CD4-positive, alpha-beta T cell (primary cell): ENCODE measurements around the gene TBC1D22A. TPM values are rescaled to one million over a fixed set of nuclear protein-coding genes. Genes with fewer than 3 reads are reported as not detected.

Experiments used
- ATAC-seq: fragments of 200-7000 bp; cut with Tn5 transposase; one replicate; pipeline ENCODE4 v1.10.0; 2022; ENCODE audit warnings: mild to moderate bottlenecking; ENCODE audit not compliant: poor library complexity
- CTCF ChIA-PET: fragments of 350-600 bp; sonication (Branson Sonifier 250); formaldehyde crosslinking; loops from one replicate; lab custom pipeline; 2021; ENCODE audit warnings: antibody characterized with exemption, inconsistent platforms; lab: Charles Lee
- POLR2A ChIA-PET: fragments of 350-600 bp; sonication (Branson Sonifier 250); formaldehyde crosslinking; loops from one replicate; lab custom pipeline; 2021; ENCODE audit warnings: antibody characterized with exemption, inconsistent platforms; lab: Charles Lee
- DNase-seq, 14 experiments: peaks; one replicate each; pipeline ENCODE4 v3.0.0-alpha.2; 2013 to 2020; ENCODE audit warnings: mixed read lengths in 2 of 14
- H3K27ac ChIP-seq, 2 donors: one replicate each; pipeline versions ENCODE4 v1.5.1 to v1.7.0; 2013; ENCODE audit warnings: low read length in 2 of 2, low read depth in 1 of 2, mild to moderate bottlenecking in 1 of 2
- H3K27me3 ChIP-seq, 2 experiments: 1 replicate in 1 of 2; 2 replicates in 1 of 2; pipeline versions ENCODE4 v1.6.1 to v1.7.0; 2013; ENCODE audit warnings: low read length in 2 of 2, control low read depth in 1 of 2, mild to moderate bottlenecking in 1 of 2, moderate library complexity in 1 of 2; ENCODE audit not compliant: insufficient read depth in 2 of 2, control insufficient read depth in 1 of 2
- H3K36me3 ChIP-seq: one replicate; pipeline ENCODE4 v1.6.1; 2013; ENCODE audit warnings: low read length, control low read depth; ENCODE audit not compliant: insufficient read depth
- H3K4me1 ChIP-seq: one replicate; pipeline ENCODE4 v1.6.1; 2013; ENCODE audit warnings: low read length, control low read depth; ENCODE audit not compliant: insufficient read depth
- H3K4me3 ChIP-seq: one replicate; pipeline ENCODE4 v1.5.1; 2013; ENCODE audit warnings: mild to moderate bottlenecking, low read length, moderate library complexity
- H3K9me3 ChIP-seq, 2 experiments: 1 replicate in 1 of 2; 2 replicates in 1 of 2; pipeline versions ENCODE4 v1.6.1 to v1.7.0; 2013; ENCODE audit warnings: low read length in 2 of 2, mild to moderate bottlenecking in 2 of 2, control low read depth in 1 of 2, moderate library complexity in 1 of 2; ENCODE audit not compliant: control insufficient read depth in 1 of 2, insufficient read depth in 1 of 2
- H3K27ac Mint-ChIP-seq: one replicate; pipeline ENCODE4 v1.8.0; 2020; ENCODE audit warnings: mixed read lengths
- H3K27me3 Mint-ChIP-seq: one replicate; pipeline ENCODE4 v1.8.0; 2021; ENCODE audit warnings: mixed read lengths
- H3K36me3 Mint-ChIP-seq: one replicate; pipeline ENCODE4 v1.8.0; 2021; ENCODE audit warnings: low read depth, mixed read lengths
- H3K4me1 Mint-ChIP-seq: one replicate; pipeline ENCODE4 v1.8.0; 2021; ENCODE audit warnings: low read depth, mixed read lengths
- H3K4me3 Mint-ChIP-seq: one replicate; pipeline ENCODE4 v1.8.0; 2020; ENCODE audit warnings: mild to moderate bottlenecking, mixed read lengths
- H3K9me3 Mint-ChIP-seq: one replicate; pipeline ENCODE4 v1.8.0; 2020; ENCODE audit warnings: mixed read lengths
- CTCF ChIP-seq: fragments of 200-600 bp; IDR thresholded peaks from one replicate; pipeline ENCODE4 v1.8.0; 2022; ENCODE audit warnings: antibody characterized with exemption, mild to moderate bottlenecking
- intact Hi-C, 2 experiments: fragments of 100-400 bp; cut with DNase I in 1 of 2; cut with micrococcal nuclease in 1 of 2; formaldehyde crosslinking; loops; one replicate each; pipeline versions ENCODE4 v1.15.1 to v1.9.0; 2023 to 2025; cut with DNase I, micrococcal nuclease
- total RNA-seq, 174 experiments: library from RNA in 2 of 174; stranded (reverse) in 2 of 174; gene quantifications; one replicate each; pipeline ENCODE4 v1.2.3 and lab custom pipeline; 2021 to 2026

Gene TBC1D22A
- total RNA-seq, 2 experiments from 2014 or later, result 27.1 to 31.7 TPM

- H3K4me3 Mint-ChIP-seq, result no peak overlapping the region
- no peak overlapping the region for H3K27ac ChIP-seq
- H3K4me1 Mint-ChIP-seq, result peaks cover 19% of the 10 kb centered on the region
- H3K27ac Mint-ChIP-seq, result no peak overlapping the region
- ChIA-PET CTCF (interaction anchor here (0.5 kb wide), 1 partner anchor 557 kb away, joined by 3 read pairs; no protein-coding TSS in a partner anchor), POLR2A (no interaction called here)
- H3K27me3 ChIP-seq, result no peaks in the 10 kb centered on the region
- ATAC-seq (no peak), DNase-seq (no peak)
- H3K9me3 ChIP-seq, result peaks cover 7 to 41% of the 10 kb centered on the region in 2 experiments
- H3K9me3 Mint-ChIP-seq, result no peaks in the 10 kb centered on the region
- intact Hi-C loops, result no loop called here
- no peaks in the 10 kb centered on the region for H3K27me3 Mint-ChIP-seq
- TF ChIP-seq CTCF, result no peak
- peaks cover 38% of the 10 kb centered on the region for H3K36me3 Mint-ChIP-seq
- peaks cover 11% of the 10 kb centered on the region for H3K36me3 ChIP-seq
- H3K4me1 ChIP-seq, result no peaks in the 10 kb centered on the region
- H3K4me3 ChIP-seq, result no peak overlapping the region
These were observed 256.8 kb downstream of the TBC1D22A start for GRCh38 chr22:47019012-47019790.

GRCh38 chr22:47020166-47020565 lies 257.7 kb downstream of the TBC1D22A start:
- Mint-ChIP-seq H3K9me3 (no peaks in the 10 kb centered on the region), H3K4me1 (peaks cover 19% of the 10 kb centered on the region), H3K4me3 (no peak overlapping the region), H3K36me3 (peaks cover 38% of the 10 kb centered on the region), H3K27ac (no peak overlapping the region), H3K27me3 (no peaks in the 10 kb centered on the region)
- ChIA-PET POLR2A (no interaction called here), CTCF (no interaction called here)
- Histone ChIP-seq H3K27ac (no peak overlapping the region), H3K36me3 (peaks cover 11% of the 10 kb centered on the region), H3K27me3 (no peaks in the 10 kb centered on the region), H3K4me3 (no peak overlapping the region), H3K9me3 (peaks cover 7 to 41% of the 10 kb centered on the region in 2 experiments), H3K4me1 (no peaks in the 10 kb centered on the region)
- no peak for TF ChIP-seq CTCF
- ATAC-seq (no peak), DNase-seq (no peak)
- intact Hi-C loops, result no loop called here

GRCh38 chr22:47021371-47022074 lies 259.1 kb downstream of the TBC1D22A start:
- Histone ChIP-seq H3K4me1 (no peaks in the 10 kb centered on the region), H3K27ac (no peak overlapping the region), H3K9me3 (peaks cover 7 to 37% of the 10 kb centered on the region in 2 experiments), H3K4me3 (no peak overlapping the region), H3K27me3 (no peaks in the 10 kb centered on the region), H3K36me3 (peaks cover 11% of the 10 kb centered on the region)
- ChIA-PET CTCF (no interaction called here), POLR2A (no interaction called here)
- DNase-seq, result no peak
- TF ChIP-seq CTCF, result no peak
- H3K27me3 Mint-ChIP-seq, result no peaks in the 10 kb centered on the region
- H3K27ac Mint-ChIP-seq, result no peak overlapping the region
- intact Hi-C loops, result no loop called here
- no peak overlapping the region for H3K4me3 Mint-ChIP-seq
- H3K4me1 Mint-ChIP-seq, result peaks cover 19% of the 10 kb centered on the region
- H3K36me3 Mint-ChIP-seq, result peaks cover 28% of the 10 kb centered on the region
- ATAC-seq, result no peak
- no peaks in the 10 kb centered on the region for H3K9me3 Mint-ChIP-seq
